ENCODE results near the gene SPATA3. TPM values are rescaled to one million over a fixed set of nuclear protein-coding genes. Genes with fewer than 3 reads are reported as not detected.

Gene SPATA3
- total RNA-seq, 1 experiment from 2014 or later = not detected

DNA sequence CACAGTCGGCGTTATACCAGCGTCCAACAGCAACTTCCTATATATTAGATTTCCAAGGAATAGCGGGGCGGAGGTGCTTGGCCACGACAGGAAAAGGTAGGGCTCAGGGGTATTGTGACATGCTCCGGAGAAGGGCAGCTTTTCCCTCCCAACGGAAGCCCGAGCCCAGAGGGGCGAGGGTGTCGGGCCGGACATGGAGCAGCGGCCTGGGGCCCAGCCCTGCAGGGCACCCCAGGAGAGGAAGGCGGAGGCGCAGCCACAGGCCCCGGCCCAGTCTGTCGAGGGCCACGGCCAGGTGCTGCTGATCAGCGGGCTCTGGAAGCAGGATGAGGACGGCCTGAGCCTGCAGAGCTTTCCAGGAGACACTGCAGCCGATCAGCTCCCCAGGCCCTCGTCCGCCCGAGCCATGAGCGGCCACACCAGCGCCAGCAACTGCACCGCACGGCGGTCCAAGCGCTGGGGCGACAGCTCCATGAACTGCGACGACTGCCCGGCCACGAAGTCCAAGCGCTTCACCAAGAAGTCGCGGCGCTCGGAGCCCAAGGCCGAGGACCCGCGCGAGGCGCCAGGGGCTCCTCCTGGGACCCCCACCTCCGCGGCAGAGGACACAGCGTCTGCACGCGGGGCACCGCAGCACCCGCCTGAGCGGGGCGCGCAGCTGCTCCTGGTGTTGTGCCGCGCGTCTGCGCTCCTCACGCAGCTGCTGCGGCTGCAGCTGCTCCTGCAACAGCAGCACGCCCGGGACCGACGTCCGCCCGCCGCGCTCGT lies 5.6 kb upstream of the SPATA3 start:
- no peaks in the 10 kb centered on the region for H3K36me3 Mint-ChIP-seq (ENCODE audit: insufficient read depth, unreplicated experiment)
- H3K27me3 Mint-ChIP-seq (ENCODE audit: insufficient read depth, unreplicated experiment) = no peaks in the 10 kb centered on the region
- H3K9me3 ChIP-seq = no peaks in the 10 kb centered on the region
- peaks cover 3% of the 10 kb centered on the region; the same call in 1 of the 2 replicates for H3K4me1 ChIP-seq
- no peak for TF ChIP-seq CTCF (IDR thresholded peaks at IDR 0.05; ENCODE audit: insufficient read depth in 1 of 2, low read depth in 1 of 2, low read length in 1 of 2, severe bottlenecking in 1 of 2, unreplicated experiment in 1 of 2)
- H3K4me3 ChIP-seq (ENCODE audit: low read depth, low read length) = no peak overlapping the region
- H3K9me3 Mint-ChIP-seq (ENCODE audit: unreplicated experiment) = no peaks in the 10 kb centered on the region
- peaks cover 6% of the 10 kb centered on the region for H3K4me1 Mint-ChIP-seq (ENCODE audit: low read depth, unreplicated experiment)
- intact Hi-C loops (cut with micrococcal nuclease; ENCODE audit: unreplicated experiment) = no loop called here
- H3K4me3 Mint-ChIP-seq (ENCODE audit: unreplicated experiment) = no peak overlapping the region
- no TSS peak for BruUV-seq (replicated peaks)
- H3K27ac Mint-ChIP-seq (ENCODE audit: unreplicated experiment) = no peak overlapping the region
- H3K27me3 ChIP-seq (replicated peaks; ENCODE audit: control insufficient read depth, insufficient read depth, low read length) = no peaks in the 10 kb centered on the region
- ChIA-PET CTCF (no interaction called here), POLR2A (no interaction called here)
- no peaks in the 10 kb centered on the region for H3K36me3 ChIP-seq (ENCODE audit: control insufficient read depth, insufficient read depth, low read length)
- no peak for DNase-seq

GRCh38 chr2:230990899-230991150 lies 5.1 kb upstream of the SPATA3 start:
- Mint-ChIP-seq H3K27ac (ENCODE audit: unreplicated experiment) (no peak overlapping the region), H3K36me3 (ENCODE audit: insufficient read depth, unreplicated experiment) (no peaks in the 10 kb centered on the region), H3K27me3 (ENCODE audit: insufficient read depth, unreplicated experiment) (no peaks in the 10 kb centered on the region), H3K4me1 (ENCODE audit: low read depth, unreplicated experiment) (peaks cover 6% of the 10 kb centered on the region), H3K9me3 (ENCODE audit: unreplicated experiment) (no peaks in the 10 kb centered on the region), H3K4me3 (ENCODE audit: unreplicated experiment) (no peak overlapping the region)
- Histone ChIP-seq H3K4me1 (peaks cover 3% of the 10 kb centered on the region; the same call in 1 of the 2 replicates), H3K4me3 (ENCODE audit: low read depth, low read length) (no peak overlapping the region), H3K27me3 (replicated peaks; ENCODE audit: control insufficient read depth, insufficient read depth, low read length) (no peaks in the 10 kb centered on the region), H3K9me3 (no peaks in the 10 kb centered on the region), H3K36me3 (ENCODE audit: control insufficient read depth, insufficient read depth, low read length) (no peaks in the 10 kb centered on the region)
- TF ChIP-seq CTCF (IDR thresholded peaks at IDR 0.05; ENCODE audit: insufficient read depth in 1 of 2, low read depth in 1 of 2, low read length in 1 of 2, severe bottlenecking in 1 of 2, unreplicated experiment in 1 of 2) = no peak
- BruUV-seq (replicated peaks) = no TSS peak
- intact Hi-C loops (cut with micrococcal nuclease; ENCODE audit: unreplicated experiment) = no loop called here
- ChIA-PET CTCF (no interaction called here), POLR2A (no interaction called here)
- DNase-seq = no peak

DNA sequence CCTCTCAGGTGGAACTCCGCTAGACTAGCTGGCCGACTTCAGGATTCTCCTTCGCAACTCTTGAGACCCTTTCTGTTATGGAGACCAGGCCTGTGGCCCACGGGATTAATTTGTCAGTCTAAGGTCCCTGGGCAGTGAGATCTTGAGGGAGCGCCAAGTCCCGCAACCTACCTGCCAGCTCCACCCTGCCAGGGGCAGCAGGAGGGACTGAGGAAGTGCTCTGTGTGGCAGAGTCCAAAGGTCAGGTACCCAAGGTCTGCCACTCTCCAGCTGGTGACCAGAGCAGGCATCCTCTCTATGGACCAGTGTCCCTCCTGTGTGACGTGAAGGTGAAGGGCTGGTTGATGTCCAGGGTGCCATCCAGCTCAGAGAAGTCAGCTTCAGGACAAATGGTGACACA lies 4.3 kb upstream of the SPATA3 start:
- Histone ChIP-seq H3K36me3 (ENCODE audit: control insufficient read depth, insufficient read depth, low read length) (no peaks in the 10 kb centered on the region), H3K4me1 (peaks cover 3% of the 10 kb centered on the region; the same call in 1 of the 2 replicates), H3K9me3 (no peaks in the 10 kb centered on the region), H3K4me3 (ENCODE audit: low read depth, low read length) (no peak overlapping the region), H3K27me3 (replicated peaks; ENCODE audit: control insufficient read depth, insufficient read depth, low read length) (no peaks in the 10 kb centered on the region)
- H3K36me3 Mint-ChIP-seq (ENCODE audit: insufficient read depth, unreplicated experiment) = peaks cover 4% of the 10 kb centered on the region
- intact Hi-C loops (cut with micrococcal nuclease; ENCODE audit: unreplicated experiment) = no loop called here
- ChIA-PET POLR2A (interaction anchor here (0.6 kb wide), 1 partner anchor 60 kb away, joined by 4 read pairs; no protein-coding TSS in a partner anchor), CTCF (no interaction called here)
- BruUV-seq (replicated peaks) = no TSS peak
- H3K4me1 Mint-ChIP-seq (ENCODE audit: low read depth, unreplicated experiment) = peaks cover 6% of the 10 kb centered on the region
- H3K4me3 Mint-ChIP-seq (ENCODE audit: unreplicated experiment) = no peak overlapping the region
- no peak overlapping the region for H3K27ac Mint-ChIP-seq (ENCODE audit: unreplicated experiment)
- H3K27me3 Mint-ChIP-seq (ENCODE audit: insufficient read depth, unreplicated experiment) = no peaks in the 10 kb centered on the region
- no peak for DNase-seq
- TF ChIP-seq CTCF (IDR thresholded peaks at IDR 0.05; ENCODE audit: insufficient read depth in 1 of 2, low read depth in 1 of 2, low read length in 1 of 2, severe bottlenecking in 1 of 2, unreplicated experiment in 1 of 2) = no peak
- no peaks in the 10 kb centered on the region for H3K9me3 Mint-ChIP-seq (ENCODE audit: unreplicated experiment)

Data from Caco-2 (cell line).